ENCODE measurements around the gene CPZ. TPM values are rescaled to one million over a fixed set of nuclear protein-coding genes. Genes with fewer than 3 reads are reported as not detected.

Gene CPZ
- total and polyA plus RNA-seq, 2 experiments from 2014 or later, result 24.6 to 37.3 TPM

DNA sequence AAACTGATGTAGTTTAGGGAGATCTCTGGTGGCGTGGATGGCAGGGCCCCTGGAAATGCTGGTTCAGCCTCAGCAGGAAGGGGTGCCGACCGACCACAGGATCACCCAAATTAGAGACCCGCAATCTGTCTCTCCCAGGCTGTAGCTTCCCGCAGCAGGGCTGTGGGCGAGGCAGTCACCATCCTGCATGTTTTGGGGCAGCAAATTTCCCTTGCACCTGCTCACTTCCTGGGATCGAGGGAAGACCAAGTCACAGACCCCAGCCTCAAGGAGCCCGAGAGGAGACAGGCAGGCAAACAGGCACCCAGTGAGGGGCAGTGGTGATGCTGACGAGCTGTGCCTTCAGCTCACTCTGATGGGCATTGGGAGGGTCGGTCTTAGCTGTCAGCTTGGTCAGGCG lies 33.6 kb upstream of the CPZ start:
- Histone ChIP-seq H3K27me3 (ENCODE audit: insufficient read depth) (no peaks in the 10 kb centered on the region), H3K27ac (ENCODE audit: low read depth) (no peak overlapping the region), H3K36me3 (ENCODE audit: insufficient read depth) (no peaks in the 10 kb centered on the region), H2AFZ (no peak overlapping the region), H3K9me2 (ENCODE audit: insufficient read depth) (no peaks in the 10 kb centered on the region), H3F3A (replicated peaks; ENCODE audit: low read depth) (no peaks in the 10 kb centered on the region), H4K20me1 (replicated peaks; ENCODE audit: insufficient read depth) (no peaks in the 10 kb centered on the region), H3K4me2 (no peak overlapping the region), H3K4me3 (no peak overlapping the region), H3K79me2 (replicated peaks; ENCODE audit: insufficient read depth) (no peaks in the 10 kb centered on the region), H3K4me1 (ENCODE audit: insufficient read depth) (peaks cover 19% of the 10 kb centered on the region; the same call in 1 of the 2 replicates)
- DNase-seq (ENCODE audit: low spot score) (no peak), ATAC-seq (no peak)
- Mint-ChIP-seq H3K9me3 (no peaks in the 10 kb centered on the region; the same call in 1 of the 3 replicates), H3K27me3 (ENCODE audit: insufficient read depth, low read depth, poor library complexity) (peaks cover 19% of the 10 kb centered on the region), H3K4me1 (peaks cover 27% of the 10 kb centered on the region), H3K27ac (no peak overlapping the region), H3K36me3 (ENCODE audit: low read depth) (no peaks in the 10 kb centered on the region; the same call in 2 of the 3 replicates), H3K4me3 (no peak overlapping the region)
- TF ChIP-seq NANOG (IDR thresholded peaks at IDR 0.05; ENCODE audit: borderline replicate concordance) (no peak), ZNF114 (CRISPR knock-in tag; IDR thresholded peaks at IDR 0.05) (no peak), JUNB (IDR thresholded peaks at IDR 0.05; ENCODE audit: unreplicated experiment) (no peak), EZH2 (IDR thresholded peaks at IDR 0.05; ENCODE audit: low read depth, unreplicated experiment) (no peak), STAT1 (IDR thresholded peaks at IDR 0.05; ENCODE audit: unreplicated experiment) (no peak), ZNF331 (CRISPR knock-in tag; IDR thresholded peaks at IDR 0.05; ENCODE audit: low read depth) (no peak), EZH2phosphoT487 (IDR thresholded peaks at IDR 0.05; ENCODE audit: unreplicated experiment) (no peak), CREB1 (CRISPR knock-in tag; IDR thresholded peaks at IDR 0.05; ENCODE audit: low read depth) (no peak), POLR2AphosphoS5 (IDR thresholded peaks at IDR 0.05; ENCODE audit: low read depth) (no peak)
- TF ChIP-seq, protein P1, sequence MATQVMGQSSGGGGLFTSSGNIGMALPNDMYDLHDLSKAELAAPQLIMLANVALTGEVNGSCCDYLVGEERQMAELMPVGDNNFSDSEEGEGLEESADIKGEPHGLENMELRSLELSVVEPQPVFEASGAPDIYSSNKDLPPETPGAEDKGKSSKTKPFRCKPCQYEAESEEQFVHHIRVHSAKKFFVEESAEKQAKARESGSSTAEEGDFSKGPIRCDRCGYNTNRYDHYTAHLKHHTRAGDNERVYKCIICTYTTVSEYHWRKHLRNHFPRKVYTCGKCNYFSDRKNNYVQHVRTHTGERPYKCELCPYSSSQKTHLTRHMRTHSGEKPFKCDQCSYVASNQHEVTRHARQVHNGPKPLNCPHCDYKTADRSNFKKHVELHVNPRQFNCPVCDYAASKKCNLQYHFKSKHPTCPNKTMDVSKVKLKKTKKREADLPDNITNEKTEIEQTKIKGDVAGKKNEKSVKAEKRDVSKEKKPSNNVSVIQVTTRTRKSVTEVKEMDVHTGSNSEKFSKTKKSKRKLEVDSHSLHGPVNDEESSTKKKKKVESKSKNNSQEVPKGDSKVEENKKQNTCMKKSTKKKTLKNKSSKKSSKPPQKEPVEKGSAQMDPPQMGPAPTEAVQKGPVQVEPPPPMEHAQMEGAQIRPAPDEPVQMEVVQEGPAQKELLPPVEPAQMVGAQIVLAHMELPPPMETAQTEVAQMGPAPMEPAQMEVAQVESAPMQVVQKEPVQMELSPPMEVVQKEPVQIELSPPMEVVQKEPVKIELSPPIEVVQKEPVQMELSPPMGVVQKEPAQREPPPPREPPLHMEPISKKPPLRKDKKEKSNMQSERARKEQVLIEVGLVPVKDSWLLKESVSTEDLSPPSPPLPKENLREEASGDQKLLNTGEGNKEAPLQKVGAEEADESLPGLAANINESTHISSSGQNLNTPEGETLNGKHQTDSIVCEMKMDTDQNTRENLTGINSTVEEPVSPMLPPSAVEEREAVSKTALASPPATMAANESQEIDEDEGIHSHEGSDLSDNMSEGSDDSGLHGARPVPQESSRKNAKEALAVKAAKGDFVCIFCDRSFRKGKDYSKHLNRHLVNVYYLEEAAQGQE (IDR thresholded peaks at IDR 0.05; ENCODE audit: unreplicated experiment), result no peak
- TF ChIP-seq, protein P2, sequence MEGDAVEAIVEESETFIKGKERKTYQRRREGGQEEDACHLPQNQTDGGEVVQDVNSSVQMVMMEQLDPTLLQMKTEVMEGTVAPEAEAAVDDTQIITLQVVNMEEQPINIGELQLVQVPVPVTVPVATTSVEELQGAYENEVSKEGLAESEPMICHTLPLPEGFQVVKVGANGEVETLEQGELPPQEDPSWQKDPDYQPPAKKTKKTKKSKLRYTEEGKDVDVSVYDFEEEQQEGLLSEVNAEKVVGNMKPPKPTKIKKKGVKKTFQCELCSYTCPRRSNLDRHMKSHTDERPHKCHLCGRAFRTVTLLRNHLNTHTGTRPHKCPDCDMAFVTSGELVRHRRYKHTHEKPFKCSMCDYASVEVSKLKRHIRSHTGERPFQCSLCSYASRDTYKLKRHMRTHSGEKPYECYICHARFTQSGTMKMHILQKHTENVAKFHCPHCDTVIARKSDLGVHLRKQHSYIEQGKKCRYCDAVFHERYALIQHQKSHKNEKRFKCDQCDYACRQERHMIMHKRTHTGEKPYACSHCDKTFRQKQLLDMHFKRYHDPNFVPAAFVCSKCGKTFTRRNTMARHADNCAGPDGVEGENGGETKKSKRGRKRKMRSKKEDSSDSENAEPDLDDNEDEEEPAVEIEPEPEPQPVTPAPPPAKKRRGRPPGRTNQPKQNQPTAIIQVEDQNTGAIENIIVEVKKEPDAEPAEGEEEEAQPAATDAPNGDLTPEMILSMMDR (conservative IDR thresholded peaks at IDR 0.05; ENCODE audit: low read depth in 2 of 2), result no peak
- TF ChIP-seq, protein P3, sequence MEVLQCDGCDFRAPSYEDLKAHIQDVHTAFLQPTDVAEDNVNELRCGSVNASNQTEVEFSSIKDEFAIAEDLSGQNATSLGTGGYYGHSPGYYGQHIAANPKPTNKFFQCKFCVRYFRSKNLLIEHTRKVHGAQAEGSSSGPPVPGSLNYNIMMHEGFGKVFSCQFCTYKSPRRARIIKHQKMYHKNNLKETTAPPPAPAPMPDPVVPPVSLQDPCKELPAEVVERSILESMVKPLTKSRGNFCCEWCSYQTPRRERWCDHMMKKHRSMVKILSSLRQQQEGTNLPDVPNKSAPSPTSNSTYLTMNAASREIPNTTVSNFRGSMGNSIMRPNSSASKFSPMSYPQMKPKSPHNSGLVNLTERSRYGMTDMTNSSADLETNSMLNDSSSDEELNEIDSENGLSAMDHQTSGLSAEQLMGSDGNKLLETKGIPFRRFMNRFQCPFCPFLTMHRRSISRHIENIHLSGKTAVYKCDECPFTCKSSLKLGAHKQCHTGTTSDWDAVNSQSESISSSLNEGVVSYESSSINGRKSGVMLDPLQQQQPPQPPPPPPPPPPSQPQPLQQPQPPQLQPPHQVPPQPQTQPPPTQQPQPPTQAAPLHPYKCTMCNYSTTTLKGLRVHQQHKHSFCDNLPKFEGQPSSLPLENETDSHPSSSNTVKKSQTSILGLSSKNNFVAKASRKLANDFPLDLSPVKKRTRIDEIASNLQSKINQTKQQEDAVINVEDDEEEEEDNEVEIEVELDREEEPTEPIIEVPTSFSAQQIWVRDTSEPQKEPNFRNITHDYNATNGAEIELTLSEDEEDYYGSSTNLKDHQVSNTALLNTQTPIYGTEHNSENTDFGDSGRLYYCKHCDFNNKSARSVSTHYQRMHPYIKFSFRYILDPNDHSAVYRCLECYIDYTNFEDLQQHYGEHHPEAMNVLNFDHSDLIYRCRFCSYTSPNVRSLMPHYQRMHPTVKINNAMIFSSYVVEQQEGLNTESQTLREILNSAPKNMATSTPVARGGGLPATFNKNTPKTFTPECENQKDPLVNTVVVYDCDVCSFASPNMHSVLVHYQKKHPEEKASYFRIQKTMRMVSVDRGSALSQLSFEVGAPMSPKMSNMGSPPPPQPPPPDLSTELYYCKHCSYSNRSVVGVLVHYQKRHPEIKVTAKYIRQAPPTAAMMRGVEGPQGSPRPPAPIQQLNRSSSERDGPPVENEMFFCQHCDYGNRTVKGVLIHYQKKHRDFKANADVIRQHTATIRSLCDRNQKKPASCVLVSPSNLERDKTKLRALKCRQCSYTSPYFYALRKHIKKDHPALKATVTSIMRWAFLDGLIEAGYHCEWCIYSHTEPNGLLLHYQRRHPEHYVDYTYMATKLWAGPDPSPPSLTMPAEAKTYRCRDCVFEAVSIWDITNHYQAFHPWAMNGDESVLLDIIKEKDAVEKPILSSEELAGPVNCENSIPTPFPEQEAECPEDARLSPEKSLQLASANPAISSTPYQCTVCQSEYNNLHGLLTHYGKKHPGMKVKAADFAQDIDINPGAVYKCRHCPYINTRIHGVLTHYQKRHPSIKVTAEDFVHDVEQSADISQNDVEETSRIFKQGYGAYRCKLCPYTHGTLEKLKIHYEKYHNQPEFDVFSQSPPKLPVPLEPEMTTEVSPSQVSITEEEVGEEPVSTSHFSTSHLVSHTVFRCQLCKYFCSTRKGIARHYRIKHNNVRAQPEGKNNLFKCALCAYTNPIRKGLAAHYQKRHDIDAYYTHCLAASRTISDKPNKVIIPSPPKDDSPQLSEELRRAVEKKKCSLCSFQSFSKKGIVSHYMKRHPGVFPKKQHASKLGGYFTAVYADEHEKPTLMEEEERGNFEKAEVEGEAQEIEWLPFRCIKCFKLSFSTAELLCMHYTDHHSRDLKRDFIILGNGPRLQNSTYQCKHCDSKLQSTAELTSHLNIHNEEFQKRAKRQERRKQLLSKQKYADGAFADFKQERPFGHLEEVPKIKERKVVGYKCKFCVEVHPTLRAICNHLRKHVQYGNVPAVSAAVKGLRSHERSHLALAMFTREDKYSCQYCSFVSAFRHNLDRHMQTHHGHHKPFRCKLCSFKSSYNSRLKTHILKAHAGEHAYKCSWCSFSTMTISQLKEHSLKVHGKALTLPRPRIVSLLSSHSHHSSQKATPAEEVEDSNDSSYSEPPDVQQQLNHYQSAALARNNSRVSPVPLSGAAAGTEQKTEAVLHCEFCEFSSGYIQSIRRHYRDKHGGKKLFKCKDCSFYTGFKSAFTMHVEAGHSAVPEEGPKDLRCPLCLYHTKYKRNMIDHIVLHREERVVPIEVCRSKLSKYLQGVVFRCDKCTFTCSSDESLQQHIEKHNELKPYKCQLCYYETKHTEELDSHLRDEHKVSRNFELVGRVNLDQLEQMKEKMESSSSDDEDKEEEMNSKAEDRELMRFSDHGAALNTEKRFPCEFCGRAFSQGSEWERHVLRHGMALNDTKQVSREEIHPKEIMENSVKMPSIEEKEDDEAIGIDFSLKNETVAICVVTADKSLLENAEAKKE (CRISPR knock-in tag; IDR thresholded peaks at IDR 0.05), result no peak
- TF ChIP-seq, protein P4, sequence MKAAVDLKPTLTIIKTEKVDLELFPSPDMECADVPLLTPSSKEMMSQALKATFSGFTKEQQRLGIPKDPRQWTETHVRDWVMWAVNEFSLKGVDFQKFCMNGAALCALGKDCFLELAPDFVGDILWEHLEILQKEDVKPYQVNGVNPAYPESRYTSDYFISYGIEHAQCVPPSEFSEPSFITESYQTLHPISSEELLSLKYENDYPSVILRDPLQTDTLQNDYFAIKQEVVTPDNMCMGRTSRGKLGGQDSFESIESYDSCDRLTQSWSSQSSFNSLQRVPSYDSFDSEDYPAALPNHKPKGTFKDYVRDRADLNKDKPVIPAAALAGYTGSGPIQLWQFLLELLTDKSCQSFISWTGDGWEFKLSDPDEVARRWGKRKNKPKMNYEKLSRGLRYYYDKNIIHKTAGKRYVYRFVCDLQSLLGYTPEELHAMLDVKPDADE (IDR thresholded peaks at IDR 0.05), result no peak

Measured in GM23338 (cell line).